SK-N-SH treated with all-trans-retinoic acid at 6 μM for 48 hours (cell line): ENCODE measurements around the gene CBLB.

Source experiments
- BACH2 ChIP-seq: fragments of 250-450 bp; sonication (Bioruptor Pico); IDR thresholded peaks from 2 replicates; pipeline ENCODE4 v1.9.0; 2021; ENCODE audit warnings: mild to moderate bottlenecking, borderline replicate concordance
- CREB5 ChIP-seq: fragments of 250-450 bp; sonication (Bioruptor Pico); IDR thresholded peaks from 2 replicates; pipeline ENCODE4 v1.5.1; 2020; ENCODE audit warnings: low read depth, mild to moderate bottlenecking, moderate library complexity
- ZNF565 ChIP-seq: fragments of 450-650 bp; formaldehyde crosslinking; conservative IDR thresholded peaks from 2 replicates; pipeline ENCODE4 v1.5.0; 2020; ENCODE audit warnings: low read depth, mild to moderate bottlenecking, moderate library complexity

DNA sequence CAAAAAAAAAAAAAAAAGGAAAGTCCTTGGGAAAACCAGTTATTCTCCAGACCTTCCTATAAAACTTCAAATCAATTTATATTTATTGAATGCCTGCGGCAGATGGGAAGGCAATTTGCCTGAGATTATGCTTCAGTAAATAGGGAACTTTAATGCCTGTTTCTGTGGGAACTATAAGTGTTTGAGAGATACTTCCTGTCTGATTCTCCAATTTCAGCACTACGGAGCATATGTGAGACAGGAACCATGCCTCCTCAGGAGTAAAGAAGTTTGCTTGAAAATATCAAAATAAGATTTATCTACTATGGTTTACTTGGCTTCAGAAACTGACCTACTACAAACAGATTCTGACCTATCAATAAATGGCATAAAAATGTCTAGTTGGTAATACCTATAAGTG lies 135.5 kb downstream of the CBLB start:
- TF ChIP-seq CREB5 (CRISPR knock-in tag) = no peak
- no peak for TF ChIP-seq ZNF565 (CRISPR knock-in tag)
- no peak for TF ChIP-seq BACH2 (CRISPR knock-in tag)
